Activated naive CD8-positive, alpha-beta T cell treated with anti-CD3 and anti-CD28 coated beads for 36 hours (primary cell): ENCODE measurements around the gene BRMS1L. TPM values are rescaled to one million over a fixed set of nuclear protein-coding genes. Genes with fewer than 3 reads are reported as not detected.
"Not testable (repeated sequence)": the region's sequence is repeated elsewhere in the genome, so short reads cannot be mapped to it uniquely, and the experiment has no call there.

Experiments used
- DNase-seq: peaks from one replicate; pipeline ENCODE4 v3.0.0; 2021
- H3K27ac Mint-ChIP-seq: one replicate; pipeline ENCODE4 v1.8.0; 2022; ENCODE audit warnings: mild to moderate bottlenecking, moderate library complexity, mixed read lengths
- H3K27me3 Mint-ChIP-seq: one replicate; pipeline ENCODE4 v1.8.0; 2022; ENCODE audit warnings: mild to moderate bottlenecking, mixed read lengths
- H3K36me3 Mint-ChIP-seq: one replicate; pipeline ENCODE4 v1.8.0; 2021; ENCODE audit warnings: mild to moderate bottlenecking, mixed read lengths
- H3K4me1 Mint-ChIP-seq: one replicate; pipeline ENCODE4 v1.8.0; 2021; ENCODE audit warnings: mixed read lengths
- H3K4me3 Mint-ChIP-seq: one replicate; pipeline ENCODE4 v1.8.0; 2022; ENCODE audit warnings: mild to moderate bottlenecking, moderate library complexity, mixed read lengths
- H3K9me3 Mint-ChIP-seq: one replicate; pipeline ENCODE4 v1.8.0; 2022; ENCODE audit warnings: mixed read lengths
- total RNA-seq, 2 experiments: library from RNA; stranded (reverse); gene quantifications; one replicate each; pipeline ENCODE4 v1.2.3, GENCODE V29; 2021

BRMS1L gene
- total RNA-seq, 2 experiments from 2014 or later, result 8.3 to 8.8 TPM

DNA sequence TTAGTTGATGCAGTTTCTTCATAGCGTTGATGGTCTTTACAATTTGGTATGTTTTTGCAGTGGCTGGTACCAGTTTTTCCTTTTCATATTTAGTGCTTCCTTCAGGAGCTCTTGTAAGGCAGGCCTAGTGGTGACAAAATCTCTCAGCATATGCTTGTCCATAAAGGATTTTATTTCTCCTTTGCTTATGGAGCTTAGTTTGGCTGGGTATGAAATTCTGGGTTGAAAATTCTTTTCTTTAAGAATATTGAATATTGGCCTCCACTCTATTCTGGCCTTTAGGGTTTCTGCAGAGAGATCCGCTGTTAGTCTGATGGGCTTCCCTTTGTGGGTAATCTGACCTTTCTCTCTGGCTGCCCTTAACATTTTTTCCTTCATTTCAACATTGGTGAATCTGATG, 16.1 kb downstream of the BRMS1L start:
- not testable (repeated sequence) for DNase-seq, H3K27ac Mint-ChIP-seq, H3K27me3 Mint-ChIP-seq, H3K4me3 Mint-ChIP-seq, H3K4me1 Mint-ChIP-seq
- Mint-ChIP-seq H3K9me3 (peaks cover 43% of the 10 kb centered on the region), H3K36me3 (peaks cover 79% of the 10 kb centered on the region)

DNA sequence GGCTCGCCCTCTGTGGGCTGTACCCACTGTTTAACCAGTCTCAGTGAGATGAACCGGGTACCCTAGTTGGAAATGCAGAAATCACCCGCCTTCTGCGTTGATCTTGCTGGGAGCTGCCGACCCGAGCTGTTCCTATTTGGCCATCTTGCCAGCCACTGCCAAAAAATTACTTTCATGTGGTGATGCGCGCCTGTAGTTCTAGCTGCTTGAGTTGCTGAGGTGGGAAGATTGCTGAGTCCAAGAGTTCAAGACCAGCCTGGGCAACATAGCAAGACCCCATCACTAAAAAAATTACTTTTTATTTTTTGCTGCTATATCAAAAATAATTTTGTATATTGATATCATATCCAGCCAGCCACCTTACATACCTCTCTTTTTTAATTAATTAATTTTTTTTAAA, 18.4 kb downstream of the BRMS1L start:
- no peak for DNase-seq
- H3K9me3 Mint-ChIP-seq, result peaks cover 31% of the 10 kb centered on the region
- peaks cover 58% of the 10 kb centered on the region for H3K36me3 Mint-ChIP-seq
- H3K27ac Mint-ChIP-seq, result no peak overlapping the region
- H3K4me1 Mint-ChIP-seq, result no peaks in the 10 kb centered on the region
- no peak overlapping the region for H3K4me3 Mint-ChIP-seq
- H3K27me3 Mint-ChIP-seq, result no peaks in the 10 kb centered on the region

GRCh38 chr14:35847636-35848035, 21.5 kb downstream of the BRMS1L start:
- Mint-ChIP-seq H3K27me3 (no peaks in the 10 kb centered on the region), H3K36me3 (peaks cover 49% of the 10 kb centered on the region), H3K9me3 (peaks cover 11% of the 10 kb centered on the region), H3K4me3 (no peak overlapping the region), H3K4me1 (no peaks in the 10 kb centered on the region), H3K27ac (no peak overlapping the region)
- no peak for DNase-seq

DNA sequence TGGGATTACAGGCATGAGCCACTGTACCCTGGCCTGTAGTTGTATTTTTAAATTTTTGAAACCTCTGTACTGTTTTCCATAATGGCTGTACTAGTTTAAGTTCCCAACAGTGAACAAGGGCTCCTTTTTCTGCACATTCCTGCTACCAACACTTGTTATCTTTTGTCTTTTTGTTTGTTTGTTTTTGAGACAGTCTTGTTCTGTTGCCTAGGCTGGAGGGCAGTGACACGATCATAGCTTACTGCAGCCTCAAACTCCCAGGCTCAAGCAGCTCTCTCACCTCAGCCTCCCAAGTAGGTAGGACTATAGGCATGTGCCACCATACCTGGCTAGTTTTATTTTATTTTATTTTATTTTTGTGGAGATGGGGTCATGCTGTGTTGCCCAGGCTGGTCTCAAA, 23.0 kb downstream of the BRMS1L start:
- Mint-ChIP-seq H3K27ac (no peak overlapping the region), H3K9me3 (peaks cover 5% of the 10 kb centered on the region), H3K4me1 (no peaks in the 10 kb centered on the region), H3K4me3 (no peak overlapping the region), H3K36me3 (peaks cover 34% of the 10 kb centered on the region), H3K27me3 (no peaks in the 10 kb centered on the region)
- DNase-seq, result no peak

DNA sequence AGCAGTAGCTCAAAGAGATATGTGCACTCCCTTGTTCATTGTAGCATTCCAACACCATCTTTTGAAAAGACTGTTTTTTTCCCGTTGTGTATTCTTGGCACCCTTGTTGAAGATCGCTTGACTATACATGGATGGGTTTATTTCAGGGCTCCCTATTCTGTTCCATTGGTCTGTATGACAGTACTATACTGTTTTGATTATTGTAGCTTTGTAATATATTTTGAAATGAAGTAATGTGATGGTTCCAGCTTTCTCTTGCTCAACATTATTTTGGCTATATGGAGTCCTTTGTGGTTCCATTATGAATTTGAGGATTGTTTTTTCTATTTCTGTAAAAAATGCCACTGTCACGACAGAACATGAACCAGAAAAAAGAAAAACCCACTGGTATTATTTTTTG, 25.7 kb downstream of the BRMS1L start:
- H3K9me3 Mint-ChIP-seq, result peaks cover 5% of the 10 kb centered on the region

GRCh38 chr14:35853225-35853624, 27.1 kb downstream of the BRMS1L start:
- H3K27me3 Mint-ChIP-seq, result no peaks in the 10 kb centered on the region
- no peak overlapping the region for H3K4me3 Mint-ChIP-seq
- H3K27ac Mint-ChIP-seq, result no peak overlapping the region
- peaks cover 21% of the 10 kb centered on the region for H3K36me3 Mint-ChIP-seq
- no peaks in the 10 kb centered on the region for H3K4me1 Mint-ChIP-seq
- no peak for DNase-seq
- peaks cover 5% of the 10 kb centered on the region for H3K9me3 Mint-ChIP-seq

More for the DNA sequence above, 25.7 kb downstream of the BRMS1L start:
- Mint-ChIP-seq H3K4me1 (no peaks in the 10 kb centered on the region), H3K27ac (no peak overlapping the region), H3K36me3 (peaks cover 21% of the 10 kb centered on the region), H3K27me3 (no peaks in the 10 kb centered on the region), H3K4me3 (no peak overlapping the region)
- DNase-seq, result no peak

GRCh38 chr14:35854696-35855270, 28.6 kb downstream of the BRMS1L start:
- peaks cover 5% of the 10 kb centered on the region for H3K9me3 Mint-ChIP-seq

DNA sequence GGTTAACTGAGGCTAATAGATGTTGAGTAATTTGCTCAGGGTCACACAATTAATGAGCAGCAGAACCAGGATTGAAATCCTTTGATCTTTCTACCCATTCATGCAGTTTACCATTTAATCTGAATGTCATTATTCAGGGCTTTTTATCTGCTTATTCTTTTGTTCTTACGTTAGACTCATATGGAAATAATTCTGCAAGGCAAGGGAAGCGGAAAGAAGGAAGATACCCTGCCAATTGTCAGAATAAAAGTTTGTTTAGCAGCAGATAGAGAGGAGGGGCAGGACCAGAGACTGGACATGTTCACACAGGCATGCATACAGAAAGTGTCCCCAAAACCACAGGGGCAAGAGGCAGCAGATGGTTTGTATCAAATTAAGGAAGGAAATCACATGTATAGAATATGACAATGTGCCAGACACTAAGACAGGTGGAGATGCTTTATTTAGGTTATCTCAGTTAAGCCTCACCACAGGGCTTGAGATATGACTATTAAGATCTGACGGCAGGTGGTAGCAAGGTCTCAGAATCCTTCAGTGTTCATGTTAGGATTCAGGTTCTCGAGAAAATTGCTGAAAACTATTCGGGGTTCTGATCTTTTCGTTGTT, 29.8 kb downstream of the BRMS1L start:
- Mint-ChIP-seq H3K9me3 (peaks cover 5% of the 10 kb centered on the region), H3K4me1 (no peaks in the 10 kb centered on the region), H3K36me3 (peaks cover 20% of the 10 kb centered on the region), H3K27ac (no peak overlapping the region), H3K4me3 (no peak overlapping the region), H3K27me3 (no peaks in the 10 kb centered on the region)
- DNase-seq, result no peak

More at GRCh38 chr14:35854696-35855270, 28.6 kb downstream of the BRMS1L start:
- Mint-ChIP-seq H3K36me3 (peaks cover 27% of the 10 kb centered on the region), H3K27ac (no peak overlapping the region), H3K4me1 (no peaks in the 10 kb centered on the region), H3K27me3 (no peaks in the 10 kb centered on the region), H3K4me3 (no peak overlapping the region)
- no peak for DNase-seq

GRCh38 chr14:35858521-35859209, 32.5 kb downstream of the BRMS1L start:
- no peak for DNase-seq
- no peak overlapping the region for H3K4me3 Mint-ChIP-seq
- H3K27me3 Mint-ChIP-seq, result no peaks in the 10 kb centered on the region
- no peaks in the 10 kb centered on the region for H3K4me1 Mint-ChIP-seq
- no peak overlapping the region for H3K27ac Mint-ChIP-seq
- peaks cover 9% of the 10 kb centered on the region for H3K36me3 Mint-ChIP-seq
- no peaks in the 10 kb centered on the region for H3K9me3 Mint-ChIP-seq

GRCh38 chr14:35861204-35861868, 35.2 kb downstream of the BRMS1L start:
- no peaks in the 10 kb centered on the region for H3K9me3 Mint-ChIP-seq
- no peak overlapping the region for H3K4me3 Mint-ChIP-seq
- peaks cover 17% of the 10 kb centered on the region for H3K36me3 Mint-ChIP-seq
- H3K27ac Mint-ChIP-seq, result no peak overlapping the region
- no peaks in the 10 kb centered on the region for H3K27me3 Mint-ChIP-seq
- no peak for DNase-seq
- no peaks in the 10 kb centered on the region for H3K4me1 Mint-ChIP-seq

- no peaks in the 10 kb centered on the region for H3K4me1 Mint-ChIP-seq
- no peak overlapping the region for H3K4me3 Mint-ChIP-seq
- no peaks in the 10 kb centered on the region for H3K27me3 Mint-ChIP-seq
- peaks cover 10% of the 10 kb centered on the region for H3K36me3 Mint-ChIP-seq
- DNase-seq, result no peak
- no peaks in the 10 kb centered on the region for H3K9me3 Mint-ChIP-seq
- H3K27ac Mint-ChIP-seq, result no peak overlapping the region
Observed at GRCh38 chr14:35865611-35866324, 39.6 kb downstream of the BRMS1L start.

- H3K4me3 Mint-ChIP-seq, result no peak overlapping the region
- no peaks in the 10 kb centered on the region for H3K27me3 Mint-ChIP-seq
- H3K9me3 Mint-ChIP-seq, result no peaks in the 10 kb centered on the region
- no peak for DNase-seq
- peaks cover 10% of the 10 kb centered on the region for H3K36me3 Mint-ChIP-seq
- no peaks in the 10 kb centered on the region for H3K4me1 Mint-ChIP-seq
- no peak overlapping the region for H3K27ac Mint-ChIP-seq
Observed at GRCh38 chr14:35866595-35867279, 40.6 kb downstream of the BRMS1L start.

- Mint-ChIP-seq H3K4me1 (no peaks in the 10 kb centered on the region), H3K27ac (no peak overlapping the region), H3K27me3 (no peaks in the 10 kb centered on the region), H3K36me3 (peaks cover 10% of the 10 kb centered on the region), H3K4me3 (no peak overlapping the region), H3K9me3 (no peaks in the 10 kb centered on the region)
- DNase-seq, result no peak
Observed at GRCh38 chr14:35867280-35867629, 41.1 kb downstream of the BRMS1L start.

- H3K27ac Mint-ChIP-seq, result no peak overlapping the region
- H3K9me3 Mint-ChIP-seq, result no peaks in the 10 kb centered on the region
- peaks cover 8% of the 10 kb centered on the region for H3K4me1 Mint-ChIP-seq
- no peaks in the 10 kb centered on the region for H3K27me3 Mint-ChIP-seq
- H3K36me3 Mint-ChIP-seq, result peaks cover 2% of the 10 kb centered on the region
- DNase-seq, result no peak
- no peak overlapping the region for H3K4me3 Mint-ChIP-seq
Observed at GRCh38 chr14:35875296-35875695, 49.2 kb downstream of the BRMS1L start.
